Measurements from ENCODE around the gene CTNND2. TPM values are rescaled to one million over a fixed set of nuclear protein-coding genes. Genes with fewer than 3 reads are reported as not detected.

The CTNND2 gene
- total and polyA plus RNA-seq, 9 of the 15 experiments (the other 6 are each of a cell fraction or from before 2014, with no cell fraction given) = 0.03 to 0.35 TPM; not detected in 7

DNA sequence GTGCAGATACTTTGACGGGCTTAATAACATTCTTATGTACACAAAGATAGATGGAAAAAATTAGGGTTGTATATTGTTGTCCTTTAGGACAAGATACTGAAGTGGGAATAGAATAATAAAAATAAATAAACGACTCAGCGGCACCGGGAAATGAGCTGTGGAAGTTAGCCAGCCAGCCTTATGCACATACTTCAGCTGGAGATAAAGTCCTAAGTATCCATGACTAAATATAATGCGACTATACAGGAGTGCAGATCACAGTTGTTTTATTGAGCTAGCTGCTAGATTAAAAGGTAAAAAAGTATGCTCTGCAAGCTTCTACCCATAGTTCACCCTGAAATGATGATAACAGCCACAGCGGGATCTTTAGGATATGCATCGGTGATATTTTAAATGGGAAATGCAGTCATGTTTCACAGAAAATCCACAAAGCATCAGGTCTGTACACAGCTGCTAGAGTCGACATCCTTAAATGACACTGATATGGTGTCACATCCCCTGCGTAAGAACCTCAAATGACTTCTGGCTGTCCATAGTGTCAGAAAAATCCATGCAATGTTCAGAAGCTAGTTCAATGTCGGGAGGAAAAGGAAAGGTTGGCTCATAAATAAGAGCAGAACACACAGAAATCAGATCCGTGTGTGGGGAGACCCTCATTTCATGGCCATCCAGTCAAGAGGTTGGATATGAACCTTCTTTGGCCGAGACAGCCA is 750.4 kb downstream of the CTNND2 start (continued):
- no peak for TF ChIP-seq FOS (IDR thresholded peaks at IDR 0.05; ENCODE audit: extremely low read depth, insufficient read length)

DNA sequence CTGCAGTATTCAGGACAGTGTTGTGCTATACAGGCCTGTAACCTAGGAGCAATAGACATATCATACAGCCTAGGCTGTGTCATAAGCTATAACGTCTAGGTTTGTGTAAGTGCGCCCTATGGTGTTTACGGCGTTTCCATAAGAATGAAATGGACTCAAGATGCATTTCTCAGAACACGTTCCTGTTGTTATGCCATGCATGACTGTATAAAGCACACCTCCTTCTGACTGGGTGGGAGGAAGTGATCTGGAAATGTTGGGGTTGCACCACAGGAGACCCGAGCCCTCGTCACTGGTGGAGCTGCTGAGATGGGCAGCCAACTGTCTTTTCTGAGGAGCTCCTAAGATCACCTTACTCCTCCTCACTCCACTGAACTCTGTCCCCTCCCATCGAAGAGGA is 751.9 kb downstream of the CTNND2 start:
- Histone ChIP-seq H2AFZ (ENCODE audit: low read depth, low read length) (no peak overlapping the region), H3K9me1 (ENCODE audit: control insufficient read depth, insufficient read depth, low read length) (no peaks in the 10 kb centered on the region), H3K9me3 (replicated peaks; ENCODE audit: control insufficient read depth, insufficient read depth, low read depth, low read length) (no peaks in the 10 kb centered on the region), H3K4me2 (ENCODE audit: insufficient read depth, low read length) (no peak overlapping the region), H3K4me3 (no peak overlapping the region), H3K4me1 (replicated peaks in 1 of 2; ENCODE audit: control insufficient read depth in 2 of 2, insufficient read depth in 2 of 2, low read length in 2 of 2) (no peaks in the 10 kb centered on the region), H3K9ac (ENCODE audit: insufficient read depth in 1 of 2, low read depth in 2 of 2, low read length in 2 of 2) (no peak overlapping the region), H3K36me3 (ENCODE audit: control insufficient read depth, insufficient read depth, low read length) (no peaks in the 10 kb centered on the region), H4K20me1 (replicated peaks; ENCODE audit: control insufficient read depth, insufficient read depth, low read length) (peaks cover 3% of the 10 kb centered on the region; the same call in 1 of the 2 replicates), H3K79me2 (ENCODE audit: control insufficient read depth, insufficient read depth, low read length) (no peaks in the 10 kb centered on the region), H3K27me3 (ENCODE audit: control insufficient read depth in 2 of 2, insufficient read depth in 2 of 2, low read length in 2 of 2) (peaks cover 0 to 8% of the 10 kb centered on the region in 2 experiments; a peak in 2 of 5 replicates), H3K27ac (ENCODE audit: extremely low read depth, low read depth, low read length) (no peak overlapping the region)
- intact Hi-C loops (cut with micrococcal nuclease) (no loop called here), in situ Hi-C loops (cut with MboI) (loop anchor here (25.0 kb wide), 1 partner anchor 690 kb away; no protein-coding TSS in a partner anchor)
- WGBS (ENCODE audit: insufficient coverage, low coverage, missing lambda C conversion rate) = 0% methylated on average over 8 of the region's 8 CpGs
- POLR2A ChIA-PET = interaction anchor here (1.3 to 1.8 kb wide), 2 partner anchors 9 to 13 kb away, joined by 3 to 5 read pairs; no protein-coding TSS in a partner anchor
- no peak for DNase-seq (ENCODE audit: extremely low read depth in 1 of 4, low spot score in 3 of 4)
- no TSS peak for BruUV-seq (replicated peaks)
- CTCF ChIA-PET (ENCODE audit: low intra/inter-chr PET ratio) = no interaction called here
- ATAC-seq = no peak
- TF ChIP-seq ZFX (CRISPR knock-in tag; IDR thresholded peaks at IDR 0.05) (no peak), MEF2A (IDR thresholded peaks at IDR 0.05; ENCODE audit: control insufficient read depth, low read depth, low read length) (no peak), RBM22 (IDR thresholded peaks at IDR 0.05; ENCODE audit: low read depth, low read length, poor library complexity, severe bottlenecking) (no peak)
- no peak for FAIRE-seq

All from K562 (cell line).